Astrocyte of the hippocampus (primary cell): ENCODE data around the gene PIEZO1.

Experiments used
- DNase-seq: peaks from one replicate; pipeline ENCODE4 v3.0.0; 2011; ENCODE audit warnings: low read depth, low spot score

Gene PIEZO1

GRCh38 chr16:88734361-88734728, 50.7 kb downstream of the PIEZO1 start:
- DNase-seq: no peak

DNA sequence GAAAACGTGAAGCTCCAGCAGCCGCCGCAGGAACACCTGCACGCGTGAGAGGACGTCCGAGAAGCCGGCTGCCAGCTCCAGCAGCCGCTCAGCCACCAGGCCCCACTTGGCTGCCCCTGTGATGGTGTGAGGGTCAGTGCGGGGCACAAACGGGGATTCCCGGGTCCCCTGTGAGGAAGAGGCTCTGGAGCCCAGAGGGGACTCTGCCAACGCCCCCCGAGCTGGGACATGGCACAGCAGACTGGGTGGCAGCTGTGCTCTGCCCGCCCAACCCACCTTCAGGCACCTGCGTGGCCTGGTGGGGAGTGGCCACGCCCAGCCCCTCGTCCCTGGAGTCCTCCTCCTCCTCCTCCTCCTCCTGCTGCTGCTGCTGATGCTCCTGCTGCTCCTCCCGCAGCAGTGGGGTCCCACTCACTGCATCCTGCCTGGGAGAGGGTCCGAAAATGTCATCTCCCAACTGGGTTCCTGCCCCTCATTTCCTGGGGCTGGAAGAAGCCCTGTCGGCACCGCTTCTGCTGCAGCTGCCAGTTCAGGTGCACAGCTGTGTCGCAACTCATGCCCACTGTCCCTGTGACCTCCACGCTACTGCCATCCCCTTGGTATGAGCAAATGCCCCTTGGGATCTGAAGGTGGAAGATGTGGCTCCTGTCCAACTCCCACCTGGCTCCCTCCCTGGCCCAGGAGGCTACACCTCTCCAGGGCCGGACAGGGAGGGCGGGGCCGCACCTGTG, 51.2 kb downstream of the PIEZO1 start:
- DNase-seq: no peak

DNA sequence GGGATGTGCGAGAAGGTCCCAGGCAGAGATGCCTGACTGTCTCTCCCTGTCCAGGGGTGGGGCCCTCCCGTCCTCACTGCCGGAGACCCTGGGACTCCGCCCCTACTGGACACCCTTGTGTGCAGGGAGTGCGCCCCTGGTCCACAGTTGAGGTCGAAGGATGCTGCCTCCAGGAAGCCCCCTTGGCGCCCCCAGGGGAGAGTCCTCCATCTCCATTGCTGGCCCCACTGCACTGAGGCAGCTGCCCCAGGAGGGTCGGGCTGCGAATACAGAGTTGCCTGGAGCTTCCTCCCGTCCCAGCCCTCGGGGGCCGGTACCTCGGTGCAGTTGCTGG, 52.1 kb downstream of the PIEZO1 start:
- no peak for DNase-seq

GRCh38 chr16:88732172-88732960, 52.7 kb downstream of the PIEZO1 start:
- DNase-seq: no peak

DNA sequence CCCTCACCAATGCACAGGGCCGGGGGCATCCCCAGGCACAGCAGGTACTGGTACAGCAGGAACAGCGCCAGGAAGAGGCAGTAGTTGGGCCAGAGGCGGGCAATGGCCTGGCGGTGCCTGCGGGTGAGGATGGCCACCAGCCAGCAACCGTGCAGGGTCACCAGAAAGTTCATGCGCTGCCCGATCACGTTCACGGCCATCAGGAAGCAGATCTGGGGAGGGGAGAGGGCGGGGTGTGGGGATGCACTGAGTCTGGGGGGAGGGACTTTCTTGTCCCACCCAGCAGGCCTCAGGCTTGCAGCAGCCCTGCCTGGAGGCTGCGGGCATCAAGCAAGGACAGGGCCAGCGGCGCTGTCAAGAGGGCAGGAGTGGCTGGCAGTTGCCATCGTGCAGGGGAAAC, 53.3 kb downstream of the PIEZO1 start:
- DNase-seq: peak; percentile 39

DNA sequence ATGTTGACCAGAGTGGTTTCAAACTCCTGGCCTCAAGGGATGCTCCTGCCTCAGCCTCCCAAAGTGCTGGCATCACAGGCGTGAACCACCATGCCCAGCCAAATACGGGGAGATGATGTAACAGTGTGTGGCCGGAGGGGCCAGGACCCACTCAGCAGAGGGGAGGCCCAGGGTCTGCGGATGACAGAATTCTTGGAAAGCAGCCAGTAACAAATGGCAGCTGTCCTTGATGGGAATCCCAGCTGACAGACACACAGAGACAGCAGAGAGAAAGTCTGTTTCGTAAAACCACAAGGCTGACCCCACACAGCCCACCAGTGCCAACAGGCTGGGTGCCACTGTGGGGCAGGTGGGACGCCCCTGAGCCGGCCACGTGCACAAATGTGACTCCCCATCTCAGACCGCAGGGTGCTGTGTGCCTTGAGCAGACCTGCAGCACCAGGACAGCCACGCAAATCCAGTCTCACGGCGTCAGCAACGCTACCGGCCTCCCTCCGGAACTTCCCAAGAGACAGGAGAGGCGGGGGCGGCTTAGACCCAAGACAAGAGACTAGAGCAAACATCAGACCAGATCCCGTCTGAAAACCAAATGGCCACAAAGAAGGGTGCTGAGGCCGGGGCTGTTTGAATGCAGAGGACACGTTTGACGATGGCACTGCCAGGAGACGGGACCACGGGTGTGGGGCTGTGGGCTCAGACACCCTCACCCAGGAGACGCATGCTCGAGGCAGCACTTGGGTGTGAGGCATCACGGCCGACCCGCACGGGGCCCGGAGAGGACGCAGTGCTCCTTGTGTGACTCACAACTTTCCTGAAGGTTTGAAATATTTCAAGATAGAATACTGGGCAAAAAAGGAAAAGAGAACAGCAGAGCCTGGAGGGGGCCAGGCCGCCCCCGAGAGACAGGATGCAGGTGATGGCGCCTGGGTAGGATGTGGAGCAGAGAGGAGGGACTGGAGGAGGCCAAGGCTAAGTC, 54.1 kb downstream of the PIEZO1 start:
- DNase-seq: peak; percentile 69

- DNase-seq: peak; percentile 51
Measured at GRCh38 chr16:88727871-88728270, 57.1 kb downstream of the PIEZO1 start.

- no peak for DNase-seq
Measured at GRCh38 chr16:88726981-88727380, 58.0 kb downstream of the PIEZO1 start.

GRCh38 chr16:88726408-88726749, 58.6 kb downstream of the PIEZO1 start:
- no peak for DNase-seq

GRCh38 chr16:88725609-88726407, 59.2 kb downstream of the PIEZO1 start:
- DNase-seq: no peak

- DNase-seq: no peak
Measured at GRCh38 chr16:88724855-88725555, 60.0 kb downstream of the PIEZO1 start.

GRCh38 chr16:88723911-88724310, 61.1 kb downstream of the PIEZO1 start:
- no peak for DNase-seq

GRCh38 chr16:88723507-88723887, 61.5 kb downstream of the PIEZO1 start:
- DNase-seq: no peak

GRCh38 chr16:88722784-88723506, 62.1 kb downstream of the PIEZO1 start:
- DNase-seq: no peak

GRCh38 chr16:88721815-88722755, 62.9 kb downstream of the PIEZO1 start:
- DNase-seq: no peak

DNA sequence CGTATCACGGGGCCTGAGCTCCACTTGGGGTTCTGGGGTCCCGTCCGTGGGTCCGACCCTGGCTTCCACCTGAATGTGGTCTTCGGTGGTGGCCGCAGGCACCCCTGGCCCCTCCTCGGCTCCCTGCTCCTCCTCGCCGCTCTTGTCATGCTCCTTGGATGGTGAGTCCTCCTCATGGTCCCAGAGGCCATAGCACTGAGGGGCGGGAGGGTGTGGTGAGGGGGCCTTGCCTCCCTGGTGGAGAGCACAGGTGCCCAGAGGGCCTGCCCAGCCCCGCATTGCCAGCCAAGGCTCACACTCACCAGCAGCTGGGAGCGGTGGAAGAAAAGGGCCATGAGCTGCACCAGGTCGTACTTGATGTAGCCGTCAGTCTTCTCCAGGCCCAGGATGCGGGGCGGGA, 63.8 kb downstream of the PIEZO1 start:
- no peak for DNase-seq

DNA sequence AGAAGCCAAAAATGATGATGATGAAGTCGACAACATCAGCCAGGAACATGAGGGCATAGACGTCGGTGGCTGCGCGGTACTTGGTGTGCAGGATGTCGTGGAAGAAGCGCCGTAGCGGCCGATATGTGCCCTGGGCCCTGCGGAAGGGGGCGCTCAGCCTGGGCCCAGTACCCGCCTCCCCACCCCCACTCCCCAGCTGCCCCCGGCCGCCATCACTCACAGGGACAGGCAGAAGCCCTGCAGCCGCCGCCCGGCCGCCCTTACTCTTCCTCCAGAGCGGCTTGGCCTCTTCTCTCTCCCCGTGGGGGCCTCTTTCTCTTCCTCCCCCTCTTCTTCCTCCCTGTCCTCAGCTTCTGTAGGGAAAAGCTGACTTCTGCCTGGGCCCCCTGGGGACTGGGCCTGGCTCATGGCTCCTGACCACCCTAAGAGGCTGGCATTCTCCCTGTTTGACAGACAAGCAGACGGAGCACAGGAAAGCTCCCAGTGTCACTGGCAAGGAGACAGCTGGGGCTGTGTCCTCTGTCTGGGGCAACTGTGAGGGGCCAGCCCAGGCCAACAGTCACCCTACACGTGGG, 64.5 kb downstream of the PIEZO1 start:
- DNase-seq: no peak

GRCh38 chr16:88719933-88720296, 65.1 kb downstream of the PIEZO1 start:
- no peak for DNase-seq
